ENCODE measurements around the gene WDR70. TPM values are rescaled to one million over a fixed set of nuclear protein-coding genes. Genes with fewer than 3 reads are reported as not detected.

WDR70 gene
- total and polyA plus RNA-seq, 10 of the 15 experiments (the other 5 are each of a cell fraction or from before 2014, with no cell fraction given) = 10.9 to 33.6 (median 29.1) TPM

- Histone ChIP-seq H3K9me3 (replicated peaks; ENCODE audit: control insufficient read depth, insufficient read depth, low read length) (no peaks in the 10 kb centered on the region; the same call in 2 of the 3 replicates), H3K27ac (ENCODE audit: control insufficient read depth, insufficient read depth) (no peak overlapping the region), H3K4me2 (ENCODE audit: control insufficient read depth, insufficient read depth) (peak overlapping the region; percentile 22; the same call in 1 of the 2 replicates), H3K4me3 (no peak overlapping the region), H3K9ac (ENCODE audit: control insufficient read depth, insufficient read depth, low read length) (no peak overlapping the region), H3K79me2 (ENCODE audit: control insufficient read depth, insufficient read depth, low read length) (no peaks in the 10 kb centered on the region), H4K20me1 (ENCODE audit: control insufficient read depth, insufficient read depth) (no peaks in the 10 kb centered on the region), H3K4me1 (ENCODE audit: control insufficient read depth, insufficient read depth, low read length) (peaks cover 6% of the 10 kb centered on the region), H2AFZ (ENCODE audit: control insufficient read depth, low read depth, low read length) (no peak overlapping the region), H3K27me3 (replicated peaks in 1 of 2; ENCODE audit: control insufficient read depth in 2 of 2, insufficient read depth in 2 of 2, low read length in 1 of 2) (no peaks in the 10 kb centered on the region), H3K36me3 (ENCODE audit: control insufficient read depth in 2 of 2, insufficient read depth in 2 of 2, low read length in 1 of 2) (no peaks in the 10 kb centered on the region)
- ChIA-PET POLR2A (interaction anchor here (0.8 kb wide), 1 partner anchor 13 kb away, joined by 4 read pairs; no protein-coding TSS in a partner anchor), SMC1A (ENCODE audit: uncharacterized antibody, unreplicated experiment) (interaction anchor here (0.7 to 2.7 kb wide), 6 partner anchors 9 to 195 kb away, joined by 3 to 18 read pairs (median 3); no protein-coding TSS in a partner anchor), RAD21 (ENCODE audit: unreplicated experiment) (interaction anchor here (0.6 to 1.5 kb wide), 4 partner anchors 10 to 302 kb away, joined by 3 to 4 read pairs (median 4); no protein-coding TSS in a partner anchor), CTCF (interaction anchor here (0.6 to 3.0 kb wide), 6 partner anchors 9 to 452 kb away, joined by 3 to 26 read pairs (median 5); no protein-coding TSS in a partner anchor)
- BruUV-seq (replicated peaks) = no TSS peak
- ATAC-seq = no peak
- DNase-seq (ENCODE audit: low read depth, low spot score) = no peak
- intact Hi-C loops (cut with micrococcal nuclease; ENCODE audit: unreplicated experiment) = no loop called here
- FAIRE-seq = no peak
- in situ Hi-C loops (cut with MboI) = no loop called here
- 91% methylated on average over 4 of the region's 4 CpGs for WGBS (ENCODE audit: insufficient coverage, insufficient replicate concordance, low lambda C conversion rate, missing lambda C conversion rate)
- TF ChIP-seq SREBF1 (IDR thresholded peaks at IDR 0.05; ENCODE audit: low read length) (no peak), ATF7 (IDR thresholded peaks at IDR 0.05; ENCODE audit: low read depth) (no peak), MEF2B (IDR thresholded peaks at IDR 0.05; ENCODE audit: partially characterized antibody, poor library complexity, severe bottlenecking) (no peak), PBX3 (IDR thresholded peaks at IDR 0.05; ENCODE audit: insufficient replicate concordance, low read depth, low read length) (no peak), LARP7 (IDR thresholded peaks at IDR 0.05) (no peak), NR2F1 (conservative IDR thresholded peaks at IDR 0.05) (no peak), WRNIP1 (IDR thresholded peaks at IDR 0.05; ENCODE audit: borderline replicate concordance, low read depth, low read length) (no peak), HCFC1 (IDR thresholded peaks at IDR 0.05; ENCODE audit: low read length) (no peak), ASH2L (IDR thresholded peaks at IDR 0.05; ENCODE audit: borderline replicate concordance, low read depth) (no peak), CEBPZ (IDR thresholded peaks at IDR 0.05; ENCODE audit: low read depth, low read length) (no peak), NBN (IDR thresholded peaks at IDR 0.05) (no peak), GATAD2B (conservative IDR thresholded peaks at IDR 0.05; ENCODE audit: low read depth) (no peak), ZNF384 (IDR thresholded peaks at IDR 0.05; ENCODE audit: borderline replicate concordance, low read depth, low read length) (no peak), POU2F2 (IDR thresholded peaks at IDR 0.05; ENCODE audit: borderline replicate concordance, low read depth, low read length) (no peak), TBL1XR1 (IDR thresholded peaks at IDR 0.05; ENCODE audit: low read depth, low read length) (no peak), KAT2A (conservative IDR thresholded peaks at IDR 0.05; ENCODE audit: control insufficient read depth, low read depth, low read length) (no peak), ZNF217 (IDR thresholded peaks at IDR 0.05) (no peak), SUPT20H (IDR thresholded peaks at IDR 0.05; ENCODE audit: borderline replicate concordance, control insufficient read depth, low read depth, low read length) (no peak), IRF5 (IDR thresholded peaks at IDR 0.05; ENCODE audit: borderline replicate concordance) (no peak)
Measured at GRCh38 chr5:37737326-37738056, 358.4 kb downstream of the WDR70 start.

All from GM12878 (cell line).